Heart right ventricle (tissue), 16 donors: ENCODE data around the gene IFITM2. TPM values are rescaled to one million over a fixed set of nuclear protein-coding genes. Genes with fewer than 3 reads are reported as not detected.

Experiments used
- ATAC-seq, 8 donors: fragments of 200-7000 bp; cut with Tn5 transposase; one replicate each; pipeline ENCODE4 v1.9.1; 2020; ENCODE audit warnings: mild to moderate bottlenecking in 8 of 8, moderate library complexity in 8 of 8, moderate number of reproducible peaks in 1 of 8
- DNase-seq, 2 donors: peaks; one replicate each; pipeline ENCODE4 v3.0.0-alpha.2; 2020
- H3K27ac ChIP-seq, 10 donors: fragments of 200-600 bp; sonication (generic) in 2 of 10; one replicate each; pipeline versions ENCODE4 v1.5.0 to v1.8.0; 2020 to 2022; ENCODE audit warnings: mild to moderate bottlenecking in 3 of 10
- H3K27me3 ChIP-seq, 7 donors: fragments of 200-600 bp; one replicate each; pipeline ENCODE4 v1.8.0; 2021 to 2022; ENCODE audit warnings: mild to moderate bottlenecking in 2 of 7
- H3K36me3 ChIP-seq, 9 donors: fragments of 200-600 bp; sonication (generic) in 1 of 9; one replicate each; pipeline versions ENCODE4 v1.5.0 to v1.8.0; 2020 to 2022; ENCODE audit warnings: mild to moderate bottlenecking in 2 of 9
- H3K4me1 ChIP-seq, 9 donors: fragments of 200-600 bp; sonication (generic) in 1 of 9; one replicate each; pipeline versions ENCODE4 v1.5.0 to v1.8.0; 2020 to 2022; ENCODE audit warnings: mild to moderate bottlenecking in 4 of 9
- H3K4me3 ChIP-seq, 10 donors: fragments of 200-600 bp; sonication (generic) in 2 of 10; one replicate each; pipeline versions ENCODE4 v1.5.0 to v1.8.0; 2020 to 2022; ENCODE audit warnings: mild to moderate bottlenecking in 7 of 10, moderate library complexity in 2 of 10
- H3K9me3 ChIP-seq, 11 donors: fragments of 200-600 bp in 10 of 11; sonication (generic) in 2 of 11; one replicate each; pipeline versions ENCODE4 v1.5.0 to v1.8.0; 2013 to 2022; ENCODE audit warnings: mild to moderate bottlenecking in 2 of 11, control low read depth in 1 of 11, moderate library complexity in 1 of 11
- CTCF ChIP-seq, 9 donors: fragments of 200-600 bp; sonication (generic) in 2 of 9; IDR thresholded peaks; one replicate each; pipeline versions ENCODE4 v1.5.0 to v1.8.0; 2021 to 2022; ENCODE audit warnings: antibody characterized with exemption in 9 of 9, mild to moderate bottlenecking in 5 of 9, moderate library complexity in 1 of 9
- WGBS, 2 donors: extraction: QIAGEN DNeasy Blood & Tissue Kit; methylation state at CpG; one replicate each; pipeline ENCODE4 v1.1.7; 2013; ENCODE audit warnings: inconsistent platforms in 1 of 2; 5-methylcytosine and 5-hydroxymethylcytosine counted together
- intact Hi-C, 10 donors: fragments of 100-400 bp; cut with DNase I; formaldehyde crosslinking; loops; one replicate each; pipeline versions ENCODE4 v1.11.1 to v1.14.2; 2022
- polyA plus RNA-seq, 2 donors: library from polyadenylated mRNA; stranded (reverse); fragments of 200-250 nt; gene quantifications; one replicate each; pipeline ENCODE4 v1.2.3, GENCODE V29; 2013
- total RNA-seq, 10 donors: library from RNA; stranded (reverse); fragmentation: NEBNext Ultra II Directional in 3 of 10; extraction: Animal tissue kit (Norgen Biotek cat#: 25700) in 3 of 10; gene quantifications; one replicate each; pipeline versions ENCODE4 v1.2.1 to v1.2.4, GENCODE V29; 2021 to 2023
- donor health status: Arrhythmogenic right ventricular cardiomyopathy.
- donor health status: ischemic (EF 13 %, LVEDD 7.1; RV severe dilation, severe dysfunction).
- donor health status: healthy with polysubstance abuse.
- donor health status: DM: no; HTN: yes; CAD: no.
- donor health status: DM: no; HTN: no; CAD: no.
- donor health status: ischemic (EF 25% LVEDD 6.9; RV normal size, moderate dysfunction).
- donor health status: ischemic (EF 25% LVEDD 5.7; RV mildly dilated, moderate dysfunction).
- donor health status: healthy.
- donor health status: DM: yes; HTN: yes; CAD: no.
- donor health status: Ischemic cardiomyopathy.
- donor health status: ischemic (EF 35%, LVEDD 5.7; RV mildly dilated, moderate dysfunction).
- donor health status: nonischemic (EF 11% LVEDD 7.7; RV severe dilation, severe dysfunction).
- donor health status: DM: yes; HTN: yes; CAD: no.
- donor health status: PGD.
- donor health status: ischemic (EF 29% LVEDD 5.4; RV normal size, mild dysfunction).
- donor health status: nonischemic (EF 23%, LVEDD 6.1; RV moderate dilation, normal function).

The IFITM2 gene
- total and polyA plus RNA-seq, 12 donors: 57.2 to 843 (median 163) TPM

GRCh38 chr11:325796-326591, 18.4 kb downstream of the IFITM2 start:
- intact Hi-C loops: no loop called here
- Histone ChIP-seq H3K4me1 (peaks cover 15 to 55% (median 42%) of the 10 kb centered on the region in 9 donors), H3K27ac (peak overlapping the region; percentile 90 to 98 (median 96))

GRCh38 chr11:326592-326841, 18.9 kb downstream of the IFITM2 start:
- H3K4me1 ChIP-seq: peaks cover 15 to 58% (median 42%) of the 10 kb centered on the region in 9 donors
- 57 to 62% methylated on average over 6 of the region's 6 CpGs for WGBS, 2 donors
- DNase-seq (no peak), ATAC-seq (peak in 2 of 8 donors; percentile 4 to 23)
- intact Hi-C loops: no loop called here
- no peaks in the 10 kb centered on the region for H3K36me3 ChIP-seq
- H3K27ac ChIP-seq: peak overlapping the region; percentile 90 to 98 (median 96)
- H3K9me3 ChIP-seq: no peaks in the 10 kb centered on the region
- peak overlapping the region in 4 of 10 donors; percentile 12 to 39 (median 15) for H3K4me3 ChIP-seq
- H3K27me3 ChIP-seq: no peaks in the 10 kb centered on the region
- no peak for TF ChIP-seq CTCF (IDR thresholded peaks at IDR 0.05)

More at GRCh38 chr11:325796-326591, 18.4 kb downstream of the IFITM2 start:
- ATAC-seq (peak in 6 of 8 donors; percentile 4 to 61 (median 20)), DNase-seq (peak in 1 of 2 donors; percentile 38)
- WGBS, 2 donors: 69 to 71% methylated on average over 30 of the region's 30 CpGs
- no peaks in the 10 kb centered on the region for H3K27me3 ChIP-seq
- peak overlapping the region in 4 of 10 donors; percentile 12 to 39 (median 15) for H3K4me3 ChIP-seq
- no peaks in the 10 kb centered on the region for H3K36me3 ChIP-seq
- no peak for TF ChIP-seq CTCF (IDR thresholded peaks at IDR 0.05)
- H3K9me3 ChIP-seq: no peaks in the 10 kb centered on the region

- intact Hi-C loops: no loop called here
- 20 to 40% methylated on average over 19 of the region's 19 CpGs for WGBS, 2 donors
- DNase-seq (peak; percentile 84 to 93), ATAC-seq (peak; percentile 81 to 95 (median 92))
- no peaks in the 10 kb centered on the region for H3K27me3 ChIP-seq
- peak overlapping the region in 6 of 10 donors; percentile 16 to 39 (median 26) for H3K4me3 ChIP-seq
- H3K36me3 ChIP-seq: no peaks in the 10 kb centered on the region
- no peak for TF ChIP-seq CTCF (IDR thresholded peaks at IDR 0.05)
- H3K9me3 ChIP-seq: no peaks in the 10 kb centered on the region
- H3K4me1 ChIP-seq: peaks cover 15 to 61% (median 42%) of the 10 kb centered on the region in 9 donors
- H3K27ac ChIP-seq: peak overlapping the region; percentile 90 to 98 (median 96)
Observed at GRCh38 chr11:326842-327580, 19.4 kb downstream of the IFITM2 start.

- H3K27ac ChIP-seq: peak overlapping the region; percentile 90 to 98 (median 96)
- WGBS, 2 donors: 96 to 98% methylated on average over 3 of the region's 3 CpGs
- H3K27me3 ChIP-seq: no peaks in the 10 kb centered on the region
- H3K4me1 ChIP-seq: peaks cover 15 to 60% (median 42%) of the 10 kb centered on the region in 9 donors
- peak overlapping the region in 5 of 10 donors; percentile 22 to 39 (median 26) for H3K4me3 ChIP-seq
- TF ChIP-seq CTCF (IDR thresholded peaks at IDR 0.05): no peak
- DNase-seq (no peak), ATAC-seq (no peak)
- H3K9me3 ChIP-seq: no peaks in the 10 kb centered on the region
- intact Hi-C loops: no loop called here
- H3K36me3 ChIP-seq: no peaks in the 10 kb centered on the region
Observed at GRCh38 chr11:327581-327923, 19.9 kb downstream of the IFITM2 start.
